Measurements from ENCODE around the gene NOP9.
A peak's percentile ranks its signal among the peaks of the same experiment; 100 is the strongest.

Gene NOP9

DNA sequence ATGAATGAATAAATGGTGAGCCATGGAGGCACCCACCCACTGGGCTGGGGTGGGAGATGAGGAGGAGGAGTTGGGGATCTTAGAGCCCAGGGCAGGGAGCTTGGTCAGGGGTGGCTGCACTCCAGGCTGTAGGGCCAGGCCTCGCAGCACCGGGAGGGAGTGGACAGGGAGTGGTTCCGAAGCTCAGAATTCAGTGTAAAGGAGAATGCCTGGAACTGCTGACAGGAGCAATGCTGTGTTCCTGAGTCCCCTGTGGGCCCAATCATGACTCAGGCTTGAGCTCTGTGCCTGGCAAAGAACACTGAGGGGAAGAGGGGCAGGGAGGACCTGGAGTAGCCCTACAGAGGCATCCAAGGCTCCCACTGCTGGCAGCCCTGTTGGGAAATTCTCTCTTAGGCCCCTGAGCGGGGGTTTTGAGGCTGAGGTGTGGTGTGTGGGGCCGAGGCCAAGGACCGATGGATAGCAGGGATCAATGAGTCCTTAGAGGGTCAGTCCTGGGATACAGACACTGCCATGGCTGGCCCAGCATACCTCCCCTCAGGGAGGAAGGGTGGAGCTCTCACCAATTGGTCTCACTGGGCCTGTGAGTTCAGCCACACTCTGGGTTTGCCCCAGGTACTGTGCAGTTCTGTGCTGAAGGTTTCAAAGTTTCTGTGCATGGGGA is 18.7 kb upstream of the NOP9 start:
- no peak for DNase-seq (ENCODE audit: low spot score)

DNA sequence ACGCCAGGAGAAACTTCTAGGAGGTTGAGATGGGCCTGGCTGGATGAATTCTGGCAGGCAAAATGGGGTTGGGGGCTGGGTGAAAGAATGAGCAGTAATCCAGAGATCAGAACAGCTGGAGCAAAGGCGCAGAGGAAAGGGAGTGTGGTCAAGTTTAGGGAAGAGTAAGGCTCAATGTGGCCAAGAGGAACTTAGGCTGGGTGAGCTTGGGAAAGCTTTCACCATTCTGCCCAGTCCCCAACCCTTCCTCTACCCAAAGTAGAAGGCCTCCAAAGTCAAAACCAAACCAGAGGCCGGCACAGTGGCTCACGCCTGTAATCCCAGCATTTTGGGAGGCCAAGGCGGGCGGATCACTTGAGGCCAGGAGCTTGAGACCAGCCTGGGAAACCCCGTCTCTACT is 18.0 kb upstream of the NOP9 start:
- DNase-seq (ENCODE audit: low spot score): no peak

DNA sequence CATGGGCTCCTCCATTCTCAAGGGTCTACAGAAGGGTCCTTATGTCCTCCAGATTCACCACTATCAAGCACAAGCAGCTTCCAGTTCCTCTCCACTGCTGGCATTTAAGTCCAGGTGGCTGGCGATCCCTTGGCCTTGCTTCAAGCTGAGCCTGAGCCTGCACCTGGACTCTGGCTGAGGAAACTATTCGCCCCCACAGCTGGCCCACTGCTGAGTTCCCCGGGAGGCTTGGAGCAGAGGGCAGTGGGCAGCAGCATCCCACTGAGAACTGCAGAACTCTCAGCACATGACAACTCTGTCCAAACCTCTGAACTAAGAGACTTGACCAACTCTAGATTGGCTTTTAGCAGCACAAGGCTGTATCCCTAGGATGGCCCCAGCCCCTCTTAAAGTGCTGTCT is 16.9 kb upstream of the NOP9 start:
- DNase-seq (ENCODE audit: low spot score): no peak

DNA sequence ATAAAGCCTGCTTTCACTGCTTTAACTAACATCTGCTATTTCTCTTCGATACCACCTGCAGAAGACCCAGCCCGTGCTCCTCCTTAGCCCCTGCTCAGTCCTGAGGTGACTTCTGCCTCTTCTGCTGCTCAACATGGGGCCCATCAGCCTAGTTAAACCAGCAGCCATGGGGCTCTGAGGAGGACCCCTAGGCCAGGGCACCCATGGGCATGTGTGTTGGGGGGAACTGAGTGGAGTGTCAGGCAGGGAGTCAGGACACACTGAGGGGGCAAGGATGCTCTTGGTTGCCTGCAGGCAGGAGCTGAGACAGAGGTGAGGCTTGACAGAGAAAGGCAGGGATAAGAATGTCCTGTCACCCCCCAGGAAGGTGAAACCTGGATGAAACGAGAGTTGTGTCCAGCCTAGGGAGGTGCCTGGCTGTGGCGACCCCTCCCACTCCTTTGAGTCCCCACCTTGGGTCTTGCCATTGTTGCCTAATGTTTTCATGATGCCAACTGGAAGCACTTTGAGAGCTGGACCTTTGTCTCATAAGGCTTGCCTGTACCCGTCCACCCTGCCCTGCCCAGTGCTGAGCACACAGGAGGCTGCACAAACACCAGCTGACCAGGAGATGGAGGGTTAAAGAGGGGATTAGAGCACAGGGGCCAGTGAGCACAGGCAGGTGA is 15.7 kb upstream of the NOP9 start:
- no peak for DNase-seq (ENCODE audit: low spot score)

DNA sequence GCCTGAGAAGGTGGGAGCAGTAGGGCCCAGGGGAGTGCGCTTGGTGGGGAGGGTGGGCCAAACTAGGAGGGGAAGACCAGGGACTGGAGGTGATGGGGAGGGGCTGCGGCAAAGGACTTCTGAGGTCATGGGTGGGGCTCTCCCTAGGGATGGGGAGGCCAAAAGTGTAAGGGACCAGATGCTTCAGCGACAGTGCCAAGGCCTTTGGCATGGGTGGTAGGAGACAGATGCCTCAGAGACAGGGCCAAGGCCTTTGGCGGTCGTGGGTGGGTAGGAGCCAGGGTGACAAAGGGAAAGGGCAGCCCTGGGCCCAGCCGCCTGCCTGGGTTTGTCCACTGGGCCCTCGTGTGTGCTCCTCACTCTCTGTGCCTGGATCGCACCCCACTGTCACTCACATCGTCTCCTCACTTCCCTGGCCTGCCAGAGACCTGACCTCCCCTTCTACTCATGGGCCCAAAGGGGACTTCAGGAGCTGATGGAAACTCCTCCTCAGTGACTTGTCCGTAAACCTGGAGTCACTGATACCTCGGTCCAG is 15.1 kb upstream of the NOP9 start:
- DNase-seq (ENCODE audit: low spot score): no peak

DNA sequence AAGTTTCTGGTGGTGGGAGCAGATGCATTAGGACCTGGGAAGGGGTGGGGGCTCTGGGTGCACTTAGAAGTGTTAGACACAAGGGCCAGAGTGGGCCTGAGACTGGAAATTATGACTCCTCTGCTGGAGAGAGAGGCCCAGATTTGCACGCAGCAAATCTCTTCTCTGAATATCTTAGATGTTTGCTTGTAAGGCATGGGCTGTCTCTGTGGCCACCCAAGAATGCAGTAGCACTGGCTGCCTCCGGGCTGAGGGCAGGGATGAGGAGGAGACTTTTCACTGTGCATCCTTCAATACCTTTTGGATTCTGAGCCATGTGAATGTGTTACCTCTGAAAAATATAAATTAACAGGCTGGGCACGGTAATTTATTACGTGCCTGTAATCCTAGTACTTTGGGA is 14.3 kb upstream of the NOP9 start:
- DNase-seq (ENCODE audit: low spot score): no peak

DNA sequence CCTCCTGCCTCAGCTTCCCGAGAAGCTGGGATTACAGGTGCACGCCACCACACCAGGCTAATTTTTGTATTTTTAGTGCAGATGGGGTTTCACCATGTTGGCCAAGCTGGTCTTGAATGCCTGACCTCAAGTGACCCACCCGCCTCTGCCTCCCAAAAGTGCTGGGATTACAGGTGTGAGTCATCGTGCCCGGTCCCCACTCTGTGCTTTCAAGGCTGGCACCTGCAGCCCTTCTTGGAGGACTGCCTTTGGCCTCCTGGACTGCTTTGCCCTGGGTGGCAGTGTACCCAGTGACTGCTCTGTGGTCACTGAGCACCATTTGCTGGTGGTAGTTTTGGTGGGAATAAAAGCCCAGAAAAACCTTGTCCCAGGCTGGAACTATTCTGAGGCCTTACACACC is 12.7 kb upstream of the NOP9 start:
- DNase-seq (ENCODE audit: low spot score): no peak

DNA sequence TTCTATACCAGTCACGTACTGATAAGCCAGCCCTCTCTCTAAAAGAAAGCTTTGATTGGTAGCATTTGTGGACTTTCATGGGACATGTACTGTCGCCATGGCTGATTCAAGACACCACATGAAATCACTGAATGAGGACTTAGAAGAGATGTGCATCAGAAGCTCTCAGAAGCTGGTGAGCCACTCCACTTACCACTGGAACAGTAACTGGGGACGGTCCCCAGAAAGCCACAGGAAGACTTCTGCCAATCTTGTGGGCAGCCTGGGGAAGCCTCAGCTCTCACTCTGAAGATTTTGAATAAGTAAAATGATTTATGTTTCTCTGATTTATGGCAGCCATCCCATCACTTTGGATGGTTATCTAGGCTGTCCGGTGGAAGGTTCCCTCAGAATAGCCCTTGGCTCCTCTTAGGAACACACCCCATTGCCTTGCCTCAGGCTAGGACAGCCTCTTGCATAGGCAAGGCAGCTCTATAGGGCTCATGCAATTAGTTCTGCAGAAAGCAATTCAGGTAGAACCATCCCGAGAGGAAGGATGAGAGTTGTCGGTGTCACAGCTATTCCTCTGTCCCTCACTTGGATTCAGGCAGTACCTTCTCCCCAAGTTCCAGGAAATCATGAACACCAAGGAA is 9.9 kb upstream of the NOP9 start:
- DNase-seq (ENCODE audit: low spot score): no peak

DNA sequence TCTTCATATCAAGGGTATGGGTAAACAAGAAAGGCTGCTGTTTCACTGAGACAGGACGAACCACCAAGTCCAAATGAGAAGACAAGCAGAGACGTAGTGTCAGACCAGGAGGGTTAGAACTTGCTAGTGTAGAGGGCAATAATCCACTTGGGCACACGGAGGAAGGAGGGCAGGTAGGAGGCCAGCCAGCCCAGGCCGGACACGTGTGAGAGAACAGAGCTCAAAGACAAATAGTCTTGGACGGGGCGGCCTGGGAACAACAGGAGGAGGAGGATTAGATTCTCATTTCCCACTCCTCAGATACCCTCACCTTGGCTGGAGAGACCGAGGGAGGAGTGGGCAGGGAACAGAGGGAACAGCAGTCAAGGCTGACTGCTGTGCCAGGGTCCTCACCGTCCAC is 8.9 kb upstream of the NOP9 start:
- DNase-seq (ENCODE audit: low spot score): no peak

DNA sequence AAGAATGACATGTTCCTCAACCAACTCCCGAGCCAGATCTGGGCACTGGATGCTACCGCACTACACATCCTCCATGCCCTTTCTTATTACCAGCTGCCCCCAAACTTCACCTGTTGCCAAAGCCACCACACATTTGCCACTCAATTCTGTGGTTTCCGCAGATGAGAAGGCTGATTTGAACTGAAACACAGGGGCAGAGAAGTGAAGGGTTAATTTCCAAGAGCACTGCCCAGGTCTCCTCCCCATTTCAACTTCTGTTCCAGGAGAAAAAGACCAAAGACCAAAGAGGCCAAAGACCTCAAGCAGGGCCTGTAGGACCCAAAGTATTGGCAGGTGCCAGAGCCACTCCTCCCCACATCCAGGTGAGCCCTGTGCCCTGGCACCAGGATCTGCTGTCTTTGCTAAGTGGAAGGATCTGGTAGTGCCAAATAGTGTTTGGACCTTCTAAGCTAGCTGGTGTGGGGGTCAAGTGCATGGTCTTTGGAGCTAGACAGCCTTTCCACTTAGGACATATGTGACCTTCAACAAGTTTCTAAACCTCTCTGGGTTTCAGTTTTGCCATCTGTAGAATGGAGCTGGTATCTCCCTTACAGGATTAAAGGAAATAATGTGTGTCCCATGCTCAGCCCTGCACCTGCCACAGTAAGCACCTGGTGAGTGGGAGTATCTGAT is 8.1 kb upstream of the NOP9 start:
- DNase-seq (ENCODE audit: low spot score): no peak

DNA sequence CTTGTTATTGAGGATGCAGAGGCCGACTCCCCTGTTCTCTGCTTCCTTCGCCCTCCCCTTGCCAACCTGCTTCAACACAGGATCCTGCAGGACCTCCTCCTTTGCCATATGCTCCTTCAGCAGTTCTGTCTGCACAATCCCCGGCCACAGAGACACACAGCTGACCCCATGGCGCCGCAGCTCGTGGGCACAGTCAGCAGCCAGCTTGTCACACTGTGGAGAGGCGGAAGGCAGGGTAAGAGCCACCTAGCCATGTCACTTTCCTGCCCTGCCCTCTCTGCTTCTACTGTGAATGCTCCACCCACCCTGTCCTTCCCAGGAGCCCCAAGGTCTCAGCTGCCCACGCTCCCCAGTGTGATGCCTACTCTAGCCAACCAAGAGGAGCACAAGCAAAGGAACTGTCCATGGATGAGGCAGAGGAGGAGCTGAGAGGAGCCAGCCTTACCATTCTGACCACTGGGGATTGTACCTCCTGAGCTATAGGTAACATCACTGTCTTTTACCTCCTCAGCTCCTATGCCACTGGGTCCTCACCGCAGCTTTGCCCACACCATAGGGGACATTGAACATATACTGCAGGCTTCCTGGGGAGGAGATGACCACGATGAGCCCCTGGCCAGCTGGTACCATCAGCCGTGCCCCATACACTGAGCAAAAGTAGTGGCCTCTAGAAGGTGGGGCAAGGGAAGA is 7.4 kb upstream of the NOP9 start:
- no peak for DNase-seq (ENCODE audit: low spot score)

DNA sequence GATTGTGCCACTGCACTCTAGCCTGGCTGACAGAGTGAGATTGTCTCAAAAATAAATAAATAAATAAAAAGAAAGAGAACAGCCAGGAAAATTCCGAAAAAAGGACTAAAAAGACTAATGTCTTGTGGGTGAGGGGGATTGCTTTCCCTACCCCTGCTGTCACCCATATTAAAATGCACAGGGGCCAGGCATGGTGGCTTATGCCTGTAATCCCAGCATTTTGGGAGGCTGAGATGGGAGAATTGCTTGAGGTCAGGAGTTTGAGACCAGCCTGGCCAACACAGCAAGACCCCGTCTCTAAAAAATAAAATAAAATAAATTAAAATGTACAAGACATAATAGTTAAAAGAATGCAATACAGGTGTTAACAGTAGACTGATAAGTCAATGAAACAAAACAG is 6.1 kb upstream of the NOP9 start:
- DNase-seq (ENCODE audit: low spot score): no peak

DNA sequence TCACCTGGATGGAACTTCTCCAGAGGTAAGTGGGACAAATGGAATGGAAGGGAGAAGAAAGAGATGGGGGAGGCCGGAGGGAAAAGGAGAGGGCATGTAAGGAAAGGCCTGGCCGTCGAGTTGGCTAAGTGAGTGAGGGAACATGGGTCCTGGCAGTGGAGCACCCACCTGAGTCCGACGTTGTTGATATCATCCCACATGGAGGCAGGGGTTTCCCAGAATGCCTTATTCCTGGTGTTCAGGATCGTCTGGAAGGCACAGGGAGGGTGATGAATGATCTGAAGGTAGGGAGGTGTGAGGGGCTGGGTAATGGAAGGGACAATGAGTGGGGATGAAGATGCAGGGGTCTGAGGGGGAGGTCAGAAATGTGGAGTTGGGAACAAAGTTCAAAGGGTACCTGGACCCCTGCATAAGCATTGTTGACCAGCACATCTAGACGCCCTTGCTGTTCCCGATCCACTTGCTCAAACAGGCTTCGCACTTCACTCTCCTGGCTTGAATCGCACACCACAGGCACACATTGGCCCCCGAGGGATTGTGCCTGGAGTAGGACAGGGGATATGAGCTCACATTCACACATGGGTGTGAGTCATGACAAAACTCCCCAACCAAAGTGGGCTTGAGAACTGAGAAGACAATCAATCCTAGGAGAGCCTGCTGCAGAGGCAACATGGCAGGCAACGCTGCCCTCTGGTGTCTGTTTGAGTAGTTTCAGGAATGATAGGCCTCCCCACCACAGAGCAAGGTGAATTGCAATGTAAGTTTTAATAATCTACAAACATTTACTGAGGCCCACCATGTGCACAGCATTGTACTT is 3.1 kb upstream of the NOP9 start:
- DNase-seq (ENCODE audit: low spot score): peak; percentile 77

DNA sequence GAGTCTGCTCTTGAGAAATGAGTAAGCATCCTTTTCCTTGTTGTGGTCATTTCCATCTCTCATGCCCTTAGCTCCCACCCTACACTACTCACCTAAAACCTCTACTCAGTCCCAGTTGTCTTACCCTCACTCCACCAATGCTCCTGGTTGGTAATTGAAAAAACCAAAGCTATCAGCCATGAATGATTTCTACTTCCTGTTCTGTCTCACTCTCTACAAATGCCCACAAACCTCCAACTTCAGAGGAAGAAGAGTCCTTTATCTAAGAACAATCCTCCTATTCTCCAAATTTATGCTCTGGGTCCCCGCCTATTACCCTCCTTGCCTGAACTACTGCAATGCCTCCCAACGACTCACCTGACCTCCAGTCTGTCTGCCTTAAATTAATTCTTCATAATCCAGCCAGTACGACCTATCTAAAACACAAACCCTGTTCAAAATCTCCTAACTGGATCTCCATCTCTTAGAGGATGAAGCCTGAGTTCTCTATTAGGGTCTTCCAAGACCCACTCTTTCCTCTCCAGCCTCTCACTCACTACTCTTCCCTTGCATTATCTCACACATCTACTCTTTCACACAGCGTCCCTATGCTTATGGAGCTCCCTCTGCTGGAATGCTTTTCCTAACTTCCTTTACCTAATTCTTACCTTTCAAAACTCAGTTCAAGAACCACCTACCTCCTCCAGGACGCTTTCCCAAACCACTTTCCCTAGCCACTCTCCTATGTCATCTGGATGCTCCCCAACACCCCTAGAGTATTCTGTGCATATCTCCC is 2.3 kb upstream of the NOP9 start:
- no peak for DNase-seq (ENCODE audit: low spot score)

DNA sequence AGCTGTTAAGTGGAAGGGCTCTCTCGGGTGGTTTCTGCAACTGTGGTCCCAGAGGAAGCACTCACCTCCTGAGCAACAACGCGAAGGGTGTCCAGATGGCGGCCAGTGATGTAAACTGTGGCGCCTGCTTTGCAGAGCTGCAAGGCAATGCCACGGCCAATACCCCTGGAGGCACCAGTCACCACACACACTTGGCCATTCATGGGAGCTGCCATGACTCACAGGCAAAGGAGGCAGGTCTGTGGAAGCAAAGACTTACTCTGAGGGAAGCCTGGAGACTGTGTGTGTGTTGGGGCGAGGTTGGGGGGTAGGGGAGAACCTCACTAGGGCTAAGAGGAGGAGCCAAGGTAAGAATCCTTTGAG is 777 bp upstream of the NOP9 start:
- DNase-seq (ENCODE audit: low spot score): no peak

DNA sequence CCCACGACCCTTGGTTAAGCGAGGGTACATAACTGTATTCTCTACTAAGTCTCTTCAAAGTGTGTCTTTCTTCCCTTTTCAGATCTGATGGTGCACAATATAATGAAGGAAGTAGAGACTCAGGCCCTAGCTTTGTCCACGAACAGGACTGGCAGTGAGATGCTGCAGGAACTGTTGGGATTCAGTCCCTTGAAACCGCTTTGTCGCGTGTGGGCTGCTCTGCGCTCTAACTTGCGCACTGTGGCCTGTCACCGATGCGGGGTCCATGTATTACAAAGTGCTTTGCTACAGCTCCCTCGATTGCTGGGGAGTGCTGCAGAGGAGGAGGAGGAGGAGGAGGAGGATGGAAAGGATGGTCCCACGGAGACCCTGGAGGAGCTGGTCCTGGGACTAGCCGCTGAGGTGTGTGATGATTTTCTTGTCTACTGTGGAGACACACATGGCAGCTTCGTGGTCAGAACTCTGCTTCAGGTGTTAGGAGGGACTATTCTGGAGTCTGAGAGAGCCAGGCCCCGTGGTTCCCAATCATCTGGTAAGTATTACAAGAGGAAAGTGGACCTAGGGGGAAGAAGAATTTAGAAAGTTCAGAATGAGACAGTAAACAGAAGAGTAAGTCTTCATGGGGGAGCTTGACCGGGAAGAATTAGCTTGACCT is 803 bp downstream of the NOP9 start:
- no peak for DNase-seq (ENCODE audit: low spot score)

DNA sequence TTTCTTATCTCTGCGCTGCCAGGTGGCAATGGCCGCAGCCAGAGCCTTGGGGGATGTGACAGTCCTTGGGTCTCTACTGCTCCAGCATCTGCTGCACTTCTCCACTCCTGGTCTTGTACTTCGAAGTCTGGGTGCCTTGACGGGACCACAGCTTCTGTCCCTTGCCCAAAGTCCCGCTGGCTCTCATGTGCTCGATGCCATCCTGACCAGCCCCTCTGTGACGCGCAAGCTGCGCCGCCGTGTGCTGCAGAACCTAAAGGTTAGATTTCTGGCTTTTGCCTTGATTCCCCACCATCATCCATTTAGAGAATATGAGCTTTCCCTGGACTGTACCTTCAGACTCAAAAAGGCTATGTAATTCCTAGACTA is 4.4 kb downstream of the NOP9 start:
- DNase-seq (ENCODE audit: low spot score): no peak

DNA sequence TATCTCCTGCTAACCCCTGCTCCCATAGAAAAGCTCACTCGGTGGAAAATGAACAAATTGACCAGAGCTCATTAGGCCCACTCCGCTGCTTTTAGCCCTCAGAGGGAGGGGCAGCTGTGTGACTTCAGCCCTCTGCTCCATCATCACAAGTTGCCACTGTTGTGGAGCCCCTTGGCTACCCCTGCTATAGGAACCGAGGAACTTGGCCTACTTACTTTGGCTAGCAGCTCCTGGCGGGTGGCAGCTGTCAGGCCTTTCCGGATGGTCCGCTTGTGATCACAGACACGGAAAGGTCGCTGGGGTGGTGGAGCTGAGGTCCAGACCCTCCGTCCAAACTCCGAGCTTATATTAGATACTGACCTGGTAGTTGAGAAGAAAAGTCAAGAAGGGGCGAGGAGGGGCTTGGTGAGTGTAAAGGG is 7.5 kb downstream of the NOP9 start:
- DNase-seq (ENCODE audit: low spot score): no peak

DNA sequence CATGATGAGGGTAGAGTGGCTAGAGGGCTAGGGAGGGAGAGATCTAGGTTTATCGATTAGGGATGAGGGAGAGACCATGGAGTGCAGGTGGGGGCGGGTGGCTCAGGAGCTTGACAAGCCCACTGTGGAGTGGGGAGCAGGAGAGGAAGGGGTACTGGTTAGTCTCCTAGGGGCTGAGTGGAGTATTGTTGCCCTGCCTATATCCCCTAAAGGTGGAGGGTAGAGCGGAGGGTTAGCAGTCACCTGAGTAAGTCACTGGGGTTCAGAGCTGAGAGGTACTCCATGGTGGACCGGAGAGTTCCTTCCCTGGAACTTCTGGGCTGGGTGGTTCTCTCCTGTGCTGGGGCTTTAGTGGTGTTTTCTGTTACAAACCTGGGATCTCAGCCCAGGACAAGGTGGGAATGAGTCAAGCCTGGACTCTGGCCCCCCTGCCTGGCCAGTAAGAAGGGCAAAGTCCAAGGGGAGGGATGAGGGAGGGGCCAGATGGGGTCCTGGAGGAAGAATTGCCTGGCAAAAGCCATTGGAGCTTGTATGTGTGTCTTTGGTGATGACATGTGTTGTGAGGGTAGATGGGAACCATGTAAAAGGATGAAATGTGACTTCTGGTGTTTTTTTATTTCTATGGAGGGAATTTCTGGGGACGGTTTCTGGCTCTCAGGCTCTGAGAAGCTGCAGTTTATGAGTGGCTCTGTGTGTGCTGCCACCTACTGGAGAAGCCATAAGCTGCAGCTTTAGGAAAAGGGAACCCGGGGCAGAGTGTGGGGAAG is 8.1 kb downstream of the NOP9 start, which contains the start of gene CIDEB:
Gene CIDEB (minus strand): TSS at position 403 of the 767 bp plus-strand sequence. CDS start 119 bp downstream, at position 284.
- DNase-seq (ENCODE audit: low spot score): peak; percentile 73
